Parathyroid adenoma (tissue), 2 donors: Measurements from ENCODE around the gene IFNA5.

Experiments
- H2AFZ ChIP-seq: fragments of 300-600 bp; sonication (generic); one replicate; pipeline ENCODE4 v1.7.0; 2017; ENCODE audit warnings: antibody characterized with exemption, mild to moderate bottlenecking
- H3K27ac ChIP-seq: fragments of 300-600 bp; sonication (generic); one replicate; pipeline ENCODE4 v1.7.0; 2017
- H3K27me3 ChIP-seq: fragments of 300-600 bp; sonication (generic); one replicate; pipeline ENCODE4 v1.7.0; 2017; ENCODE audit warnings: low read length; ENCODE audit not compliant: control insufficient read depth, insufficient read depth
- H3K36me3 ChIP-seq: fragments of 300-600 bp; sonication (generic); one replicate; pipeline ENCODE4 v1.7.0; 2017; ENCODE audit warnings: low read length; ENCODE audit not compliant: control insufficient read depth, insufficient read depth
- H3K4me1 ChIP-seq: fragments of 300-600 bp; sonication (generic); one replicate; pipeline ENCODE4 v1.7.0; 2017; ENCODE audit warnings: control low read depth
- H3K4me2 ChIP-seq: fragments of 300-600 bp; sonication (generic); one replicate; pipeline ENCODE4 v1.7.0; 2017; ENCODE audit warnings: low read length
- H3K4me3 ChIP-seq: fragments of 300-600 bp; sonication (generic); one replicate; pipeline ENCODE4 v1.7.0; 2017; ENCODE audit warnings: low read depth, low read length
- H3K79me2 ChIP-seq: fragments of 300-600 bp; sonication (generic); one replicate; pipeline ENCODE4 v1.7.0; 2017; ENCODE audit warnings: control low read depth
- H3K9ac ChIP-seq: fragments of 300-600 bp; sonication (generic); one replicate; pipeline ENCODE4 v1.7.0; 2017; ENCODE audit warnings: mild to moderate bottlenecking
- H3K9me3 ChIP-seq: fragments of 300-600 bp; sonication (generic); one replicate; pipeline ENCODE4 v1.7.0; 2017; ENCODE audit warnings: low read length; ENCODE audit not compliant: control insufficient read depth
- CTCF ChIP-seq: fragments of 300-600 bp; sonication (generic); IDR thresholded peaks from one replicate; pipeline ENCODE4 v1.7.0; 2017; ENCODE audit warnings: antibody characterized with exemption, mild to moderate bottlenecking
- donor health status: primary hyperparathyroidism.

Gene IFNA5

GRCh38 chr9:21286099-21286498 is 19.0 kb downstream of the IFNA5 start:
- peaks cover 6% of the 10 kb centered on the region for H3K9me3 ChIP-seq
- H3K27me3 ChIP-seq: no peaks in the 10 kb centered on the region
- no peak overlapping the region for H3K4me3 ChIP-seq
- no peaks in the 10 kb centered on the region for H3K36me3 ChIP-seq
- no peak for TF ChIP-seq CTCF
- H3K27ac ChIP-seq: no peak overlapping the region
- H2AFZ ChIP-seq: no peak overlapping the region
- H3K79me2 ChIP-seq: no peaks in the 10 kb centered on the region
- no peak overlapping the region for H3K9ac ChIP-seq
- no peak overlapping the region for H3K4me2 ChIP-seq
- no peaks in the 10 kb centered on the region for H3K4me1 ChIP-seq

- H3K9me3 ChIP-seq: no peaks in the 10 kb centered on the region
- H3K4me2 ChIP-seq: no peak overlapping the region
- TF ChIP-seq CTCF: no peak
- H3K27me3 ChIP-seq: no peaks in the 10 kb centered on the region
- no peak overlapping the region for H3K9ac ChIP-seq
- no peak overlapping the region for H3K27ac ChIP-seq
- H3K36me3 ChIP-seq: no peaks in the 10 kb centered on the region
- no peak overlapping the region for H2AFZ ChIP-seq
- H3K4me3 ChIP-seq: no peak overlapping the region
- H3K4me1 ChIP-seq: no peaks in the 10 kb centered on the region
- no peaks in the 10 kb centered on the region for H3K79me2 ChIP-seq
Observed at GRCh38 chr9:21281275-21281674, 23.8 kb downstream of the IFNA5 start.

GRCh38 chr9:21268347-21268657 is 36.8 kb downstream of the IFNA5 start:
- Histone ChIP-seq H3K27ac (no peak overlapping the region), H3K9ac (no peak overlapping the region), H3K36me3 (no peaks in the 10 kb centered on the region), H3K4me1 (no peaks in the 10 kb centered on the region), H3K4me2 (no peak overlapping the region), H3K79me2 (no peaks in the 10 kb centered on the region), H3K27me3 (no peaks in the 10 kb centered on the region), H3K9me3 (no peaks in the 10 kb centered on the region), H3K4me3 (no peak overlapping the region), H2AFZ (no peak overlapping the region)
- no peak for TF ChIP-seq CTCF

GRCh38 chr9:21267485-21268346 is 37.4 kb downstream of the IFNA5 start:
- Histone ChIP-seq H3K9me3 (no peaks in the 10 kb centered on the region), H3K4me3 (no peak overlapping the region), H3K79me2 (no peaks in the 10 kb centered on the region), H3K27ac (no peak overlapping the region), H3K27me3 (no peaks in the 10 kb centered on the region), H2AFZ (no peak overlapping the region), H3K9ac (no peak overlapping the region), H3K36me3 (no peaks in the 10 kb centered on the region), H3K4me2 (no peak overlapping the region), H3K4me1 (no peaks in the 10 kb centered on the region)
- no peak for TF ChIP-seq CTCF
